Smooth muscle cell (in vitro differentiated cells): ENCODE measurements around the gene ANLN. TPM values are rescaled to one million over a fixed set of nuclear protein-coding genes. Genes with fewer than 3 reads are reported as not detected.

Experiments used
- DNase-seq: peaks from one replicate; lab custom pipeline; 2025; ENCODE audit not compliant: unreplicated experiment; lab: John Stamatoyannopoulos, UW
- H2AFZ ChIP-seq: fragments of 200-600 bp; sonication (generic); 2 replicates; pipeline ENCODE4 v1.6.0; 2016; ENCODE audit warnings: antibody characterized with exemption, low read depth, mild to moderate bottlenecking
- H3F3A ChIP-seq: fragments of 200-600 bp; sonication (generic); 2 replicates; pipeline ENCODE4 v1.6.0; 2017; ENCODE audit warnings: antibody characterized with exemption, low read depth
- H3K27ac ChIP-seq: fragments of 200-600 bp; sonication (generic); 2 replicates; pipeline ENCODE4 v1.5.1; 2016; ENCODE audit warnings: low read depth, mild to moderate bottlenecking
- H3K27me3 ChIP-seq: fragments of 200-600 bp; sonication (generic); 2 replicates; pipeline ENCODE4 v1.6.1; 2016; ENCODE audit warnings: low read depth, mild to moderate bottlenecking
- H3K36me3 ChIP-seq: fragments of 200-600 bp; sonication (generic); 2 replicates; pipeline ENCODE4 v1.5.1; 2016; ENCODE audit warnings: low read depth
- H3K4me1 ChIP-seq: fragments of 200-600 bp; sonication (generic); 2 replicates; pipeline ENCODE4 v1.5.1; 2016; ENCODE audit warnings: low read depth
- H3K4me2 ChIP-seq: fragments of 200-600 bp; sonication (generic); 2 replicates; pipeline ENCODE4 v1.6.0; 2016; ENCODE audit warnings: mild to moderate bottlenecking
- H3K4me3 ChIP-seq: fragments of 200-600 bp; sonication (generic); 2 replicates; pipeline ENCODE4 v1.5.1; 2016; ENCODE audit warnings: mild to moderate bottlenecking
- H3K79me2 ChIP-seq: fragments of 200-600 bp; sonication (generic); 2 replicates; pipeline ENCODE4 v1.6.0; 2016; ENCODE audit warnings: low read depth, mild to moderate bottlenecking
- H3K9ac ChIP-seq: fragments of 200-600 bp; sonication (generic); 2 replicates; pipeline ENCODE4 v1.6.0; 2016; ENCODE audit warnings: low read depth
- H3K9me3 ChIP-seq: fragments of 200-600 bp; sonication (generic); replicated peaks from 2 replicates; pipeline ENCODE4 v1.5.1; 2016; ENCODE audit warnings: low read depth
- H4K20me1 ChIP-seq: fragments of 200-600 bp; sonication (generic); 2 replicates; pipeline ENCODE4 v1.6.0; 2016; ENCODE audit warnings: low read depth
- CTCF ChIP-seq: fragments of 200-600 bp; sonication (generic); IDR thresholded peaks from 2 replicates; pipeline ENCODE4 v1.5.1; 2017; ENCODE audit warnings: borderline replicate concordance, mild to moderate bottlenecking, antibody characterized with exemption; ENCODE audit not compliant: insufficient read depth, poor library complexity, severe bottlenecking
- WGBS: methylation state at CpG from one replicate; pipeline ENCODE4 v1.1.7; 2016; ENCODE audit warnings: low lambda C conversion rate; 5-methylcytosine and 5-hydroxymethylcytosine counted together
- polyA plus RNA-seq: library from polyadenylated mRNA; unstranded; fragments of >200 nt; fragmentation: Nextera tagmentation; extraction: Ambion mirVana; gene quantifications from 2 replicates; pipeline ENCODE4 v1.2.1, GENCODE V29; 2016
- total RNA-seq: library from RNA; depleted of rRNA; stranded (reverse); fragments of >200 nt; gene quantifications from 2 replicates; pipeline ENCODE4 v1.2.3, GENCODE V29; 2014

ANLN gene
- total and polyA plus RNA-seq, 2 experiments from 2014 or later = 9.0 to 28.7 TPM

- H3K36me3 ChIP-seq = no peaks in the 10 kb centered on the region
- TF ChIP-seq CTCF = no peak
- H3K79me2 ChIP-seq = no peaks in the 10 kb centered on the region
- no peak overlapping the region for H3K27ac ChIP-seq
- 88% methylated on average over 4 of the region's 4 CpGs for WGBS
- H3K4me1 ChIP-seq = peaks cover 7% of the 10 kb centered on the region
- no peaks in the 10 kb centered on the region for H3F3A ChIP-seq
- DNase-seq = no peak
- H3K4me2 ChIP-seq = no peak overlapping the region
- H3K27me3 ChIP-seq = peaks cover 44% of the 10 kb centered on the region
- H3K4me3 ChIP-seq = no peak overlapping the region
- no peak overlapping the region for H3K9ac ChIP-seq
- no peak overlapping the region for H2AFZ ChIP-seq
- no peaks in the 10 kb centered on the region for H4K20me1 ChIP-seq
- no peaks in the 10 kb centered on the region for H3K9me3 ChIP-seq
These were observed 28.4 kb upstream of the ANLN start for GRCh38 chr7:36361227-36361626.

- no peak for TF ChIP-seq CTCF
- Histone ChIP-seq H3K9ac (no peak overlapping the region), H3K4me3 (no peak overlapping the region), H3K4me2 (no peak overlapping the region), H4K20me1 (no peaks in the 10 kb centered on the region), H3K27me3 (peaks cover 50% of the 10 kb centered on the region), H3K36me3 (no peaks in the 10 kb centered on the region), H3K9me3 (no peaks in the 10 kb centered on the region), H3K79me2 (no peaks in the 10 kb centered on the region), H3K27ac (no peak overlapping the region), H2AFZ (no peak overlapping the region), H3F3A (no peaks in the 10 kb centered on the region), H3K4me1 (peaks cover 7% of the 10 kb centered on the region)
- 93% methylated on average over 1 of the region's 1 CpG for WGBS
- DNase-seq = no peak
These were observed 26.1 kb upstream of the ANLN start for GRCh38 chr7:36363515-36363914.

DNA sequence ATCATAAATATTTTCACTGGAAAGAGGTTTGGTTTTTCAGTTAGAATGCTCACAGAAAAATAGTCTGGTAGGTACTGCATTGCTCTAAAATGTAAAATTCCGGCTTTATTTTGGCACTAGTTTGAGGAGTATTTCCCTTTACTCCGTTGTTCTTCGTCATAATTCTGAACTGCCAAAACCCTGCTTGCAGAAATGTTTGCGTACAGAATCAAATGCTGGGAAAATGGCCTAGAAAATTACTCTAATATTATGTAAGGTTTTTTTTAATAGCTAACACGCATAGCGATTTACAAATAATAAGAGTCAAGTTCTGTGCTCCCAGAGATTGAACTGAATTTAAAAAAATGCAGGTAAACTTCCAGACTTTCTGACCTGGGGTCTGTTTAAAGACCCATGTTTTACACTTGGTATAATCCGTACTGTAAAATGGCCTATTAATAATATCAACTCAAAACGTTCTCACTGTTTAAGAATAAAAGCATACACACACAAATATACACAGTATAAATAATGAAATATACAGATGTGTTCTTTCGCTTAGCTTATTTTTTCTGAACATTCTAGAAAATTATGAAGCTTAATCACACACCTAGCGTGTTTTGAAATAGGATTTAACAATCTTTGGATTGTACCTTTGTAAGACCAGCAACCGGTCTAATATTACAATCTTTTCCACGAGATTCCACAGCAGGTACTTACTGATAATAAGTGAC lies 23.5 kb upstream of the ANLN start:
- Histone ChIP-seq H3K9me3 (no peaks in the 10 kb centered on the region), H3F3A (no peaks in the 10 kb centered on the region), H2AFZ (peak overlapping the region; percentile 100), H3K27ac (no peak overlapping the region), H4K20me1 (no peaks in the 10 kb centered on the region), H3K36me3 (no peaks in the 10 kb centered on the region), H3K79me2 (no peaks in the 10 kb centered on the region), H3K4me3 (peak overlapping the region; percentile 88), H3K4me1 (no peaks in the 10 kb centered on the region), H3K4me2 (peak overlapping the region; percentile 91), H3K9ac (peak overlapping the region; percentile 80), H3K27me3 (peaks cover 34% of the 10 kb centered on the region)
- 68% methylated on average over 12 of the region's 12 CpGs for WGBS
- no peak for DNase-seq
- TF ChIP-seq CTCF = no peak
